Stimulated activated CD4-positive, alpha-beta T cell treated with anti-CD3 and anti-CD28 coated beads, TNF-alpha, amount 100 ng/mL, for 1 hour (primary cell): ENCODE results near the gene KCNQ1.

ENCODE experiments used
- DNase-seq, 3 donors: peaks; one replicate each; pipeline ENCODE4 v3.0.0-alpha.2; 2020; ENCODE audit warnings: low read depth in 3 of 3, low spot score in 1 of 3

The KCNQ1 gene

DNA sequence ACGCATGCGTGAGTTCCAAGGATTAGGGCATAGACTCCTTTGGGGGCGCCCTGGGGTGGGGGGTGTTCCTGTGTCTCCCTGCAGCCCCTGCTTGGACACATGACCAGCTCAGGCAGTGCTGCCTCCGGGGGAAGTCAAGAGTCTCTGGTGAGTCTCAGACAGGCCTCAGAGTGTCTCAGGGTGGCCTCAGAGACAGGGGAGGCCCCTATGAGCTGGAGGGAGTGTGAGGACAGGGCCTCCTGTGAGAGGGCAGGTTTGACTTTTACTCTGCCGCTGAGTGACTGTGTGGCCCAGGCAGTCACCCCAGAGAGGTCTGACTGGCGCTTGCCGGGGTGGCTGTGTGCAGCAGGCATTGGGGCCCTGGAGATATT, 296.2 kb downstream of the KCNQ1 start:
- DNase-seq, result no peak

- DNase-seq, result no peak
Observed at GRCh38 chr11:2741377-2742131, 296.7 kb downstream of the KCNQ1 start.

GRCh38 chr11:2742201-2742600, 297.4 kb downstream of the KCNQ1 start:
- no peak for DNase-seq

GRCh38 chr11:2742611-2743426, 298.0 kb downstream of the KCNQ1 start:
- DNase-seq, result no peak

- DNase-seq, result no peak
Observed at GRCh38 chr11:2743427-2744110, 298.8 kb downstream of the KCNQ1 start.

GRCh38 chr11:2744166-2744565, 299.4 kb downstream of the KCNQ1 start:
- no peak for DNase-seq

- DNase-seq, result no peak
Observed at GRCh38 chr11:2745511-2745910, 300.7 kb downstream of the KCNQ1 start.

GRCh38 chr11:2746401-2747247, 301.8 kb downstream of the KCNQ1 start:
- DNase-seq, result no peak

DNA sequence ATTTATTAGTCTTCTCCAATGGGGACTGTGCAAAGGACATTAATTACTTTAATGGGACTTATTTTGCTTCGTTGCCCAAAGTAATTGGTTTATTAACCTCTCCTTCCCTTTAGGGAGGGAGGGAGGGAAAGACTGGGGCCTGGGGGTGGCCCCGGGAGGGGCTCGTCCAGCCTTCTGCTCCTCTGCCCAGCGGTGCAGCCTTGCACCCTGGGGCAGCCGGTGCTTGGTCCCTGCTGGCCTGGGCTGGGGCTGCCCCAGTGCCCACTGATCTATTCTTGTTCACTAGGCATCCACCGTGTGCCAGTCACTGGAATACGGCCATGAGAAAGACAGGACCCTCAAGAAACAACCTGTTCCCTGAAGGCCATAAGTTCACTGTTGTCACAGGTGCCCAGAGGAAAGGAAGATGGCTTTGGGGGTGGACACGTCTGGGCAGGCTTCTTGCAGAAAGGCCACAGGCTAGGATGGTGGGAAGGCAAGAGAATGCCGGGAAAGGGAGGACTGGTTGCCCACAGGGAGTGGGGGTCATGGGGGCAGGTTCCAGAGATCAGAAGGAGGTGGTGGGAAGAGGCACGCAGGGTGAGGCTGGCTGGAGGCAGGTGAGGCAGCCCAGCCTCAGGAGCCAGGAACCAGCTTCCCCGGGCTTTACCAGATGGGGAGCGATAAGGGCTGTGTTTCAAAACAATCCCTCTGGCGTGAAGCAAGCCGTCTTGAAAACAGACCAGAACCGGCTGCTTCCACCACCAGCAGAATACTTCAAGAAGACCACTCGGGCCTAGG, 302.6 kb downstream of the KCNQ1 start:
- no peak for DNase-seq

GRCh38 chr11:2748061-2748813, 303.4 kb downstream of the KCNQ1 start:
- no peak for DNase-seq

DNA sequence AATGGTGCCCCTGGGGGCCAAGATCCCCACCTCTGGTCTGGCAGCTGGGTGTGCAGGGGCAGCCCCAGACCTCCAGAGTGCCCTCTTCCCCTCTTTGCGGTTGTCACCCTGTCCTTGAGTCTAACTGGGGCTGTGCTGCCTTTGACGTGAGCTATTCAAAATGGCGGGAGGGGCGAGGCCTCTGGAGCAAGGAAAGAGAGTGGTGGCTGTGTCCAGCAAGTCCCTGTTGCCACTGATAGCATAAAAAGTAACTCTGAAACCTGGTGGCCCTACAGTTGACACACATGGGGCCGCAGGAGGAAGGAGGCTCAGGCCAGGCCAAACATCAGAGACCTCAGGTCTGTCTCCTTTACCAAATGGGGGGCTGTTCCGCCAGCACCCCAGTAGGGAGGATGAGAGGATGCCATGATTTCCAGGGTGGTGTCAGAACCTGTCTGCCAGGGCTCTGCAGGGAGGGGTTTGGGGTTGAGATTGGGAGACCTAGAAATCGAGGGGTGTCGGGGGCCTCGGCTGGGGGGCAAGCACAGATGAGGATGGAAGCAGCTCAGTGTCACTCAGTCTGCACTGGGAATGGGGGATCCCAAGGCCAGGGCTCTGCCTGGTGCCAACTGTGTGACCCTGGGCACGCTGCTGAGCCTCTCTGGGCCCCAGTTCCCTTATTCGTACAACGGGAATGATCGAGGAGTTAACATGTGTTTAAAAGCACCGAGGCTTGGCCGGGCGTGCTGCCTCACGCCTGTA, 304.2 kb downstream of the KCNQ1 start:
- DNase-seq, result no peak

DNA sequence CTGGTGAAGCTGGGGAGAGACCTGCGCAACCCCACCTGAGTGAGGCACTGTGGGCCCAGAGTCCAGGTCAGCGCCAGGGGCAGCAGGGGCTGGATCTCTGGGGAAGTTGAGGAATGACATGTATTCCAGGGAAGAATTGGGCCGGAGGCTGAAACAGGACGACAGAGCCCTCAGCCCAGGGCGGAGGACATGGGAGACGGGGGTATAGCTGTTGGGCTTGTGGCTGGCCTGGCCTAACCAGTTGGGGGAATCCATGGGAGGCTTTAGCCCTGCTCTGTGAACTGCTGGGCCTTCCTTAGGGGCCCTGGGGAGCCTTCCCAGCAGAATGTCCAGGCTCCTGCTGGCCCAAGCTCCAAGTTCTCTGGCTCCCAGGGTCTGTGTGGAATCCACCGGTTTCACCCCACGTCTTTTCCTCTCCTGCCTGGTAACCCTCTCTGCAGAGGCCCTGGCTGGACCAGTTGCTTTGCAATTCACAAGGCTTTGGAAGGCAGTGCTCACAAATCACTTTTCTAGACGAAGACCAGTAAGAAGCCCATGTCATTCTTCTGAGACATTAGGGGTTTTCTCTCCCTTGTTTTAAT, 305.4 kb downstream of the KCNQ1 start:
- no peak for DNase-seq

DNA sequence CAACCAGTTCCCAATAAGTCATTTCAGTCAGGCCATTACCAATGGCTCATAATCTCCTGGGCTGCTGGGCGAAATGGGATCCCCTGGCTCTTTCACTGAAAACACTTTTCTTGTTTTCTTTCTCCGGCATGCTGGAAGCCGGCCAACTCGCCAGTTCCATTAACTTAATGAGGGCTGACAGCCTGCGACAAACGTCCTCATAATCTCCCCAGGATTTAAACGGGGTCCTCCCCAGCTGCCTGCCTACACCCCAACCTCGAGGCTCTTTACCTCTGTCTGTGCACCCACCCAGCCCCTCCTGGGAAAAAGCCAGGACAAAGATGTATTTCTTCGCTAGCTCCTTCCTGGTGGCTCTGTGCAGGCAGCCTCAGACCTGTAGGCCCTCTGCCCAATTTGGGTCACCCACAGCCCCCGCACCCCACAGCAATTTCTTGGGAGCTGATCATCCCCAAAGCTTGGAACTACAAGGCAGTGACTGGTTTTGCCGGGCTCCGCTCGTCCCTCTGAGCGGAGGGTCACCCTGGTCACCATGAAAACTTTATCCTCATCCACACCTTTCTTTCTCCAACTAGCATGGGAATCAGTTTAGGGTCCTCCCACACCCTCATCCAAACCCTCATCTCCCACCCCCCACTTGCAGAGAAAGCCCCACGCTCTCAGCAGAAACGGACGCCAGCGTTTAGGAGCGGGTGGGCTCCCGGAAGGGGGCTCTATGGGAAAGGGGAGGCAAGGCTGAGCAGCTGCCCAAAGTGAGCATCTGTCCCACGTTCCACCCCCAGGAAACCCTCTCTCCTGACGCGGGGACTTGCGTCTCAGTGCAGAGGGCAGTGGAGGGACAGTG, 306.1 kb downstream of the KCNQ1 start:
- DNase-seq, result no peak

DNA sequence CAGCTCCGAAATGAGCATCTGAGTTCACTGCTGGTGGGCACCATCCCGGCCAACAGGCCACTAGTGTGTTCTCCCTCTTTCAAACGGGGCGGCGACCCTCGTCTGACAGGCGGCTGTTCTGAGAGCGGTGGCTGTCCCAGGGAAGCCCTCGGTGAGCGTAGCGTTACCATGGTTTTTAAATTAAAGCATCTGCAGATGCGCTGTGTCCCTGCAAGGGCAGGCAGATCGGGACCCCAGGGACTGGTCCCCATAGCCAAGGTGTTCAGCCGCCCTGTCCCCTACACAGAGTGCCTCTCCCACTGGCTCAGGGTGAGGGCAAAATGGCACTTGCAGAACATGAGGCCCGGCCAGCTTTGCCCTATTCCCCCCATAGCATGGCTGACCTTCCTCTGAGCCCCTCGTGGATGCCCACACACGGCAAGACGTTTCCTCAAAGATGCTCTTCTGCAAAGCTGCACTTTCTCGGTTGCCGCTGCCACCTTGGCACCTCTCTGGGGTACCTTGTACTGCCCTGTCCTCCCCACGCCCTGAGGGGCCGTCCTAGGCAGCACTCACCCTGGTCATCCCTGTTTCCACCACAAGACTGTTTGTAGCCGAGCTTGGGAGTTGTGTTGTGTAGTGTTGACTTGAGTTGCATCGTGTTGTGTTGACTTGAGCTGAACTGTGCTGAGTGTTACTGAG, 306.9 kb downstream of the KCNQ1 start:
- DNase-seq, result no peak

GRCh38 chr11:2752204-2752770, 307.5 kb downstream of the KCNQ1 start:
- DNase-seq, result no peak

DNA sequence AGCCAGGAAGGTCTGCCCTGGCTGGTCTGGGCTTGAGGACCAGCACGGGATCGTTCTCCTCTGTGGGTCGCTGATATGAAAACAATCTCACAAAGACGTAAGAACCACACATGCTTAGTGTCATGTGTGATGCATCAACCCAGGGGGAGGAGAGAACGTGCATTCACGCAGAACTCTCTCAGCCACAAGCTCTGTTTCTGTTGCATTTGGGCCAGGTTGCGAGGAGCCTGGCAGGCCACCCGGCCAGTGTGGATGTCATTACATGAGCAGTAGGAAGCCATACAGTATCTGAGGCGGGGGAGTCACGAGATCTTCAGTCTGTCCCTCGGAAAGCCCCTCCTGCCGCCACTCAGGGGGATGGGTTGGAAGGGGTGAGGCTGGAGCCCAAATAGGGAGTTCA, 308.1 kb downstream of the KCNQ1 start:
- no peak for DNase-seq

DNA sequence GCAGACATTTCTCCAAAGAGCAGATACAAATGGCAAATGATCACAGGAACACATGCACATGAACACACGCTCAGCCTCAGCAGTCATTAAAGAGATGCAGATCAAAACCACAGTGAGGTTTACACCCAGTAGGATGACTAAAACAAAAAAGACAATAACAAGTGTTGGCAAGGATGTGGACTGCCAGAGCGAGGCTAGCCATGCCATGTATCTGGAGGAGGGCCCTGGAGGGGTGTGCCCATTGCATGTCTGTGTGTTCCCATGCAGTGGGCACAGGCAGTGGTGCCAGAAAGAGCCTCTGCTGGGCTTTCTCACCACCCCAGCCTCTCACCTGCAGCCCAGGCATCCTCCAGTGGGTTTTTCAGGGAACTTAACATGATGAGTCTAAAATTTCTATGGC, 309.2 kb downstream of the KCNQ1 start:
- DNase-seq, result no peak
